ENCODE measurements around the gene MAGED4.
"Not testable (repeated sequence)": the region's sequence is repeated elsewhere in the genome, so short reads cannot be mapped to it uniquely, and the experiment has no call there.

Gene MAGED4, protein sequence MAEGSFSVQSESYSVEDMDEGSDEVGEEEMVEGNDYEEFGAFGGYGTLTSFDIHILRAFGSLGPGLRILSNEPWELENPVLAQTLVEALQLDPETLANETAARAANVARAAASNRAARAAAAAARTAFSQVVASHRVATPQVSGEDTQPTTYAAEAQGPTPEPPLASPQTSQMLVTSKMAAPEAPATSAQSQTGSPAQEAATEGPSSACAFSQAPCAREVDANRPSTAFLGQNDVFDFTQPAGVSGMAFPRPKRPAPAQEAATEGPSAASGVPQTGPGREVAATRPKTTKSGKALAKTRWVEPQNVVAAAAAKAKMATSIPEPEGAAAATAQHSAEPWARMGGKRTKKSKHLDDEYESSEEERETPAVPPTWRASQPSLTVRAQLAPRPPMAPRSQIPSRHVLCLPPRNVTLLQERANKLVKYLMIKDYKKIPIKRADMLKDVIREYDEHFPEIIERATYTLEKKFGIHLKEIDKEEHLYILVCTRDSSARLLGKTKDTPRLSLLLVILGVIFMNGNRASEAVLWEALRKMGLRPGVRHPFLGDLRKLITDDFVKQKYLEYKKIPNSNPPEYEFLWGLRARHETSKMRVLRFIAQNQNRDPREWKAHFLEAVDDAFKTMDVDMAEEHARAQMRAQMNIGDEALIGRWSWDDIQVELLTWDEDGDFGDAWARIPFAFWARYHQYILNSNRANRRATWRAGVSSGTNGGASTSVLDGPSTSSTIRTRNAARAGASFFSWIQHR

DNA sequence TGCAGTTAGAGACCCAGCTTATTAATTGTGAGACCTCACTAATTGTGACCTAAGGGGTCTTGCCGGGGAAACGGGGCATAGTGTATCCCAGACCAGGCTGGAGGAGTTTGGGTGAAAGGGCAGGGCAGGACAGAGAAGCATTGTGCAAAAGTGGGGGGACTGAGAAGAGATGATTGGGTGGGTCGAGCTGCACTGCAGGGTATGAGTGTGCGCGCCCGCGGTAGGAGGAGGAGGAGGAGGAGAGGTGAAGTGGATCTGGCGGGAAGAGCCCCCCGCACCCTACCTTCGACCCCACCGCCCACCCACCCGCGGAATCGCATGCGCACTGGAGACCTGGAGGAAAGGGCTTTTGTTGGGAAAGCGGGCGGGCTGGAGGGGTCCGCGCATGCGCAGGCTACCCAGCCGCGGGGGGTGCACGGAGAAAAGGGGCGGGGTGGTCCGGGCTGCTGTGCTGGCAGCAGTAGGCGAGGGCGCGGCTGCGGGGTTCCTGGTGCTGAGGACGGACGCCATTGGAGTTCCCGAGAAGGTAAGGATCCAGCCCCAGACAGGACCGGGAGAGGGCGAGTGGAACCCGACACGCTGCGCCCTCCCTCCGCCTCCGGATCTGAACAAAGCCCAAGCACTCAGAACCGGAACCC is at the start of gene MAGED4:
MAGED4 (plus strand) TSS at position 449 of the 638 bp plus-strand sequence. CDS start 1,035 bp downstream, outside the sequence.
- not testable (repeated sequence) for DNase-seq

DNA sequence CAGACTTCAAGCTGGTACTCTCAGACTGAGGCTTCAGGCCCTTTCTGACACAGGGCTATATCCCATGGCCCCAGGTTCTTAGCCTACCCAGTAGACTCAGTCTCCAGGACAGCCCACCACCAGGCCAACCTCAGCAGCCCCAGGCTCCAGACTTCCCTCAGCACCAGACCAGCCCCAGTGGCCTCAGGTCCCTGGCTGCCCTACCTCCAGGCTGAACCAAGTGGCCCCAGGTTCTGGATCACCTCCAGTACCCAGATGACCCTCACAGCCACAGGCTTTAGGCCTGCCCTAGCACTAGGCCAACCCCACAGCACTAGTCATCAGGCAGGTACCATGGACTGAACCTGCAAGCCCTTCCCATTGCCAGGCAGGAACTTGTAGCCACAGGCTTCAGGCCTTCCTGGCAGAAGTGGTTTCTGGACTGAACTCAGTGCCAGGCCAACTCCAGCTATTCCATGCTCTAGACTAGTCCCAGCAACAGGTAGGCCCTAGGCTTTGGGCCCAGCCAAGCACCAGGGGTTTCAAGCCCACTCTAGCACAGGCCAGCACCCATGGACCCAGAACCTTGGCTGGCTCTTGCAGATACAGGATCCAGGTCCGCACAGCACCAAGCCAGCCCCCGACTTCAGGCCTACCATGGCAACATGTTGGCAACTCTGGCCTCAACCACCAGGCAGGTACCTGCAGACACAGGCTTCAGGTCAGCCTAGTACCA is 45.7 kb upstream of the MAGED4 start:
- DNase-seq = no peak

DNA sequence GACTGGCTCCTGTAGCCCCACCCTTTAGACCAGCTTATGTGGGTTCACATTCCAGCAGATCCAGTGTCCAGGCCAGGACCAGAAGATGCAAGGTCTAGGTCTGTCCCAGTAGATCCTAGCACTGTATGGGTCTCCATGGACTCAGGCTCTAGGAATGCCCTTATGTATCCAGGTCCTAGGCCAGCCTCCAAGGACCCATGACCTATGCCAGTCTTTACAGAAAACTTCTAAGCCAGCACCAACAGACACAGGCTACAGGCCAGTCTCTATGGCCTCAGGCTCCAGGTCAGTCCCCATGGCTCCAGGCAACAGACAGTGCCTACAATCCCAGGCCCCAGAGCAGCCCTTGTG is 45.2 kb upstream of the MAGED4 start:
- no peak for DNase-seq

DNA sequence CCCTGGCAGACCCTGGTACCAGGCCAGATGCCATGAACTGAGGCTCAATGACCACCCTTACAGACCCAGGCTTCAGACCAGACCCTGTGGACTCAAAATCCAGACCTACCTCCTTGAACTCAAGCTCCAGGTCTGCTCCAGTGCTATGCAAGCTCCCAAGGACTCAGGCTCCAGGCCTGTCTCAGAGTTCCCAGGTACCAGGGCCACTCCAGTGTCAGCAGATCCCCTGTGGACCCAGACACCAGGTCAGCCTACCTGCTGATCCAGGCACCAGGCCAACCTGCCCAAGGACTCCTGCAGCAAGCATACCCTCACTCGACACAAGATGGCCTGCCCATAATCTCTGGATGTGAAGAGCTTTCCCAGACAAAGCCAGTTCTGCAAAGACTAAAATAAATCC is 44.7 kb upstream of the MAGED4 start:
- no peak for DNase-seq

DNA sequence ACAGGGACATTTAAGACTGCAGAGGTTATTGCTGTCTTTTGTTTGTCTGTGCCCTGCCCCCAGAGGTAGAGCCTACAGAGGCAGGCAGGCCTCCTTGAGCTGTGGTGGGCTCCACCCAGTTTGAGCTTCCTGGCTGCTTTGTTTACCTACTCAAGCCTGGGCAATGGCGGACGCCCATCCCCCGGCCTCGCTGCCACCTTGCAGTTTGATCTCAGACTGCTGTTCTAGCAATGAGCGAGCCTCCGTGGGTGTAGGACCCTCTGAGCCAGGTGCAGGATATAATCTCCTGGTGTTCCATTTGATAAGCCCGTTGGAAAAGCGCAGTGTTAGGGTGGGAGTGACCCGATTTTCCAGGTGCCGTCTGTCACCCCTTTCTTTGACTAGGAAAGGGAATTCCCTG is 34.0 kb upstream of the MAGED4 start:
- DNase-seq = not testable (repeated sequence)

DNA sequence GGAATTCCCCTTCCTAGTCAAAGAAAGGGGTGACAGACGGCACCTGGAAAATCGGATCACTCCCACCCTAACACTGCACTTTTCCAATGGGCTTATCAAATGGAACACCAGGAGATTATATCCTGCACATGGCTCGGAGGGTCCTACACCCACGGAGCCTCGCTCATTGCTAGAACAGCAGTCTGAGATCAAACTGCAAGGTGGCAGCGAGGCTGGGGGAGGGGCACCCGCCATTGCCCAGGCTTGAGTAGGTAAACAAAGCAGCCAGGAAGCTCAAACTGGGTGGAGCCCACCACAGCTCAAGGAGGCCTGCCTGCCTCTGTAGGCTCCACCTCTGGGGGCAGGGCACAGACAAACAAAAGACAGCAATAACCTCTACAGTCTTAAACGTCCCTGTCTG is 24.5 kb upstream of the MAGED4 start:
- DNase-seq = not testable (repeated sequence)

DNA sequence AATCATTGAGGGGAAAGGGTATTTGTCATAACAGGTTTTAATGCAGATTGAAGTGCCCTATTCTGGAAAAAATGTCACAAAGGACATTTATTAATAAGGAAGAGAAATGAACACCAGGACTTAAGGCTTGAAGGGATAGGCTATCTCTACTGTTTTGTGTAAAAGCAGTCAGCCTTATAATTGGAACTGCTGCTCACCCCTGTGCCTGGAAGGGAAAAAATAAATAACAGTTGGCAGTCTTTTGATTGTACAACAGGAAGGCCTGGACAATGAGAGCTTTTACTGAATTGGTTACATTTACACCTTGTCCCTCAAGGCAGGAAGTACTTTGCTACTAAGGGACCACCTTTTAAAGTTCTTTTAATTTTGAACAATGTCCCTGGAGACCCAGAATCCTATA is 17.8 kb upstream of the MAGED4 start:
- no peak for DNase-seq

DNA sequence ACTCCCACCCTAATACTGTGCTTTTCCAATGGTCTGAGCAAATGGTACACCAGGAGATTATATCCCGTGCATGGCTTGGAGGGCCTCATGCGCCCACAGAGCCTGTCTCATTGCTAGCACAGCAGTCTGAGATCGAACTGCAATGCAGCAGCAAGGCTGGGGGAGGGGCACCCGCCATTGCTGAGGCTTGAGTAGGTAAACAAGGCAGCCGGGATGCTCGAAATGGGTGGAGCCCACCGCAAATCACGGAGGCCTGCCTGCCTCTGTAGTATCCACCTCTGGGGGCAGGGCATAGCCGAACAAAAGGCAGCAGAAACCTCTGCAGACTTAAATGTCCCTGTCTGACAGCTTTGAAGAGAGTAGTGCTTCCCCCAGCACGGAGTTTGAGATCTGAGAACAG is 13.6 kb upstream of the MAGED4 start:
- not testable (repeated sequence) for DNase-seq

DNA sequence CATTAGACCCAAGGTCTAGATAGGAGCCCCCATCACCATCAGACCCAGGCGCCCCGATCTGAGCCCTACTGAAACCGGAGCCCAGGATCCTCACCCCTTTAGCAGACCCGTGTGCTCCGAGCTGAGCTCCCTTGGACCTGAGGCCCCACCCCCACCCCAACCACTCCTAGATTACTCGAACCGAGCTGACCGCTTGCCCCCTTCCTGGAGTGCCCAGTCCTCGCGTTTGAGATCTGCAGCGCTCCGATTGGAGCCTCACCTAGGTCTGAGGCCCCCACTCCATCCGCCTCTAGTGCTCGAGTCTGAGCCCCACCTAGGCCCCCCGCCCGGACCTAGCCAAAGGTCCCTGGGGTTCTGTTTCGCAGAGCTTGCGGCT is 378 bp downstream of the MAGED4 start:
- not testable (repeated sequence) for DNase-seq

DNA sequence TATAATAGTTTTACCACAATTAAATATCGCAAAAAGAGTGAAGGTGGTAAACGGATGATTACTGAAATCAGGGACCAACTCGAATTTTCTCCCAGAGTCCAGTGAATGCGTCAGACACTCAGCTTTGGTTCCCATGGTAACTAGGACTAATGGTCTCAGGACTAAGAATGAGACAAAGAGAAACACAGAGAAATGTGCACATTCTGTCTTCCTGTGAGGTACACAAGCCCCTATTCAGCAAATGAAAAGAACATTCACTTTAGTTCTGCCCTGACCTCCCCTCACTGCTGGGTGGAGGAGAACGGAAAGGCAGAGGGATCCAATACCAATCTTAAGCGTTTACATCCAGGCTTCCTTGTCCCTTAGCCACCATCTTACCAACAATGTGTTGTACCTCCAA is 26.7 kb downstream of the MAGED4 start:
- not testable (repeated sequence) for DNase-seq

DNA sequence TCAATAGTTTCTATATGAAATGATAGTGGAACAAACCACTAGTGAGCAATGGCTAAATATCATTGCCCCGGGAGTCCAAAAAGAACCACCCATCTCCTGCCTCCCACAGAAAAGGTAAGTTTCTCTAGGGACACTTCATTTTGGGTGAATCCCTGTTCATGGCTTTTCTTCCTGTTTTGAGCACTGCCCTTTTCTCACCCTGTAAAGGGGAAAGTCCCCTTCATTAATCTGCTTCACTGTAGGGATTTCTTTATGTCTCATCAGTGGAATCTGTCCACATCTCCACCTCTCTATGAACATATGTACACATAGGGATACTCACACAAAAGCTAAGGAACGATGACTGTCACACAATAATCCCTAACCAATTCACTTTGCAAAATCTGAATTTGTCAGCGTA is 28.6 kb downstream of the MAGED4 start:
- no peak for DNase-seq

DNA sequence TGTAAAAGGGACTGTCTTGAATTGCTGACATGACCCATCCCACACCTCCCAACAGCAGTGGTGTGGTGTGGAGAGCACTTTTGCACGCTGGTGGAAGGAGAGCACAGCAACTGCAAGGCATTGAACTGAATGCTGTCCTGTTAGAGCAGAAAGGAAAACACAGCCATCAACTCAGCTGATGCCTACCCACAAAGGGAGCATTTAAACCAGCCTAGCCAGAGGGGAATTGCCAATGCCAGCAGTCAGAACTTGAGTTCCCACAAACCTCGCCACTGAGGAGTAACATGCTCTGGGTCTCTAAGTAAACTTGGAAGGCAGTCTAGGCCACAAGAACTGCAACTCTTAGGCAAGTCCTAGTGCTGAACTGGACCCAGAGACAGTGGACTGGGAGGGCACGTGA is 31.9 kb downstream of the MAGED4 start:
- no peak for DNase-seq

DNA sequence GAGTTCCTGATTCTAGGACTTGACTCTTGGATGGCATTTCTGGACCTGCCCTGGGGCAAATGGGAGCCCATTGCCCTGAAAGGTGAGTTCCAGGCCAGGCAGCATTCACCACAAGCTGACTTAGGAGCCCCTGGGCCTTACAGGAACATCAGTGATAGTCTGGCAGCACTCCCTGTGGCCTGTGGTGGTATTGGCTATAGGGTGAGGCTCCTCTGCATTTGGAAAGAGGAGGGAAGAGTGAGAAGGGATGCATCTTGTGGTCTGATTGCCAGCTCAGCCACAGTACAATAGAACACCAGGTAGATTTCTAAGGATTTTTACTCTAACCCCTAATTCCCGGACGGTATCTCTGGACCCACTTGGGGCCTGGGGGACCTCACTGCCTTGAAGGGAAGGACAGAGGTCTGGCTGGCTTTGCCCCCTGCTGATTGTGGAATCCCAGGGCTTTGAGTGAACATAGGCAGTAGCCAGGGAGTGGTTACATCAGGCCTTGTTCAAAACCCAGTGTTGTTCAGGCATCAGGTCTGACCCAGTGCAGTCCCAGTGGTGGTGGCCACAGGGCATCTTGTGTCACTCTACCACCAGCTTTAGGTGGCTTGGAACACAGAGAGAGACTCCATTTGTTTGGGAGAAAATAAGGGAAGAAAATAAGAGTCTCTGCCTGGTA is 32.9 kb downstream of the MAGED4 start:
- DNase-seq = no peak

DNA sequence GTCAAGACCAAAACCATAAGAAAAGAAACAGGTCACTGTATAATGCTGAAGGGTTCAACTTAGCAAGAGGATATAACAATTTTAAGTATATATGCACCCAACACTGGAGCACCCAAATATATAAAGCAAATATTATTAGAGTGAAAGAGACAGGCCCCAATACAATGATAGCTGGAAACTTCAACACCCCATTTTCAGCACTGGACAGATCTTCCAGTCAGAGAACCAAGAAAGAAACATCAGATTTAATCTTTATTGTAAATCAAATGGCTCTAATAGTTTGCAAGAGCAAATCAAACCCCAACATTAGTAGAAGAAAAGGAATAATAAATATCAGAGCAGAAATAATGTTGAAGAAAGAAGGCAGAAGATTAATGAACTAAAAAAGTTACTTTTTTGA is 36.2 kb downstream of the MAGED4 start:
- DNase-seq = no peak
